PFSK-1 (cell line): Measurements from ENCODE around the gene EXOSC2.

ENCODE experiments used
- FOXP2 ChIP-seq: optimal IDR thresholded peaks from 2 replicates; pipeline ENCODE3; 2011; ENCODE audit warnings: borderline replicate concordance, control low read depth, inconsistent platforms; ENCODE audit not compliant: insufficient read depth; ENCODE audit errors: extremely low read length, extremely low read depth
- POLR2AphosphoS5 ChIP-seq: IDR thresholded peaks from 2 replicates; pipeline ENCODE4 v1.6.1; 2012; ENCODE audit warnings: low read depth, mild to moderate bottlenecking, control low read depth, low read length, moderate library complexity
- SIN3A ChIP-seq: IDR thresholded peaks from 2 replicates; pipeline ENCODE4 v1.6.1; 2012; ENCODE audit warnings: mild to moderate bottlenecking, low read length, moderate library complexity, borderline replicate concordance; ENCODE audit not compliant: insufficient read depth
- TAF1 ChIP-seq: IDR thresholded peaks from 2 replicates; pipeline ENCODE4 v1.6.1; 2012; ENCODE audit warnings: low read length, control low read depth, borderline replicate concordance; ENCODE audit not compliant: insufficient read depth
- TF ChIP-seq, protein P1 (sequence below), 2 experiments: IDR thresholded peaks; 2 replicates each; pipeline versions ENCODE4 v1.6.1 to v1.8.0; 2011 to 2012; ENCODE audit warnings: low read depth in 2 of 2, low read length in 2 of 2, control low read depth in 1 of 2, inconsistent platforms in 1 of 2, mild to moderate bottlenecking in 1 of 2, moderate library complexity in 1 of 2; ENCODE audit not compliant: insufficient read depth in 1 of 2

DNA sequence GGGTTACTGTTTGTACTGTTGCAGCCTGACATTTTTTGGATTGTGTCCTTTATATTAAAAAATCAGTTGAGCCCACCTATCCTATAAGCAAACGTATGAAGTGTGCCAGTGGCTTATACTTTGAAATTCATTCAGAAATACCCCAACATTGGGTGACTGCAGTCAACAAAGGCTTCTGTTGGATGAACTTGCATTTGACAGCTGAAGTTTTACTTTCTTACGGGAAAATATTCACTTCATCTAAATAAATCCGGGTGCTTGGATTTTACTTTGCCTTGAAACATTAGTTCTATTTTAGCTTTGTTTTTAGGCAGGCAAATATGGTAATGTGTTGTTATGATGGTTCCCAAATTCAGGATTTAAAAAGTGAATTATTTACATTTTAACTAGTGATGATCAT lies 21.7 kb downstream of the EXOSC2 start:
- TF ChIP-seq SIN3A, result no peak
- TF ChIP-seq POLR2AphosphoS5, result no peak
- no peak for TF ChIP-seq TAF1
- no peak for TF ChIP-seq FOXP2
- TF ChIP-seq, protein P1, sequence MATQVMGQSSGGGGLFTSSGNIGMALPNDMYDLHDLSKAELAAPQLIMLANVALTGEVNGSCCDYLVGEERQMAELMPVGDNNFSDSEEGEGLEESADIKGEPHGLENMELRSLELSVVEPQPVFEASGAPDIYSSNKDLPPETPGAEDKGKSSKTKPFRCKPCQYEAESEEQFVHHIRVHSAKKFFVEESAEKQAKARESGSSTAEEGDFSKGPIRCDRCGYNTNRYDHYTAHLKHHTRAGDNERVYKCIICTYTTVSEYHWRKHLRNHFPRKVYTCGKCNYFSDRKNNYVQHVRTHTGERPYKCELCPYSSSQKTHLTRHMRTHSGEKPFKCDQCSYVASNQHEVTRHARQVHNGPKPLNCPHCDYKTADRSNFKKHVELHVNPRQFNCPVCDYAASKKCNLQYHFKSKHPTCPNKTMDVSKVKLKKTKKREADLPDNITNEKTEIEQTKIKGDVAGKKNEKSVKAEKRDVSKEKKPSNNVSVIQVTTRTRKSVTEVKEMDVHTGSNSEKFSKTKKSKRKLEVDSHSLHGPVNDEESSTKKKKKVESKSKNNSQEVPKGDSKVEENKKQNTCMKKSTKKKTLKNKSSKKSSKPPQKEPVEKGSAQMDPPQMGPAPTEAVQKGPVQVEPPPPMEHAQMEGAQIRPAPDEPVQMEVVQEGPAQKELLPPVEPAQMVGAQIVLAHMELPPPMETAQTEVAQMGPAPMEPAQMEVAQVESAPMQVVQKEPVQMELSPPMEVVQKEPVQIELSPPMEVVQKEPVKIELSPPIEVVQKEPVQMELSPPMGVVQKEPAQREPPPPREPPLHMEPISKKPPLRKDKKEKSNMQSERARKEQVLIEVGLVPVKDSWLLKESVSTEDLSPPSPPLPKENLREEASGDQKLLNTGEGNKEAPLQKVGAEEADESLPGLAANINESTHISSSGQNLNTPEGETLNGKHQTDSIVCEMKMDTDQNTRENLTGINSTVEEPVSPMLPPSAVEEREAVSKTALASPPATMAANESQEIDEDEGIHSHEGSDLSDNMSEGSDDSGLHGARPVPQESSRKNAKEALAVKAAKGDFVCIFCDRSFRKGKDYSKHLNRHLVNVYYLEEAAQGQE (IDR thresholded peaks at IDR 0.05; ENCODE audit: insufficient read depth in 1 of 2, low read depth in 2 of 2, low read length in 2 of 2), result no peak
